Heart left ventricle (tissue), 16 donors: Measurements from ENCODE around the gene DAAM1. TPM values are rescaled to one million over a fixed set of nuclear protein-coding genes. Genes with fewer than 3 reads are reported as not detected.

Source experiments
- ATAC-seq, 4 donors: fragments of 200-7000 bp; cut with Tn5 transposase; one replicate each; pipeline ENCODE4 v1.9.1; 2020 to 2022; ENCODE audit warnings: moderate library complexity in 4 of 4, mild to moderate bottlenecking in 3 of 4, moderate number of reproducible peaks in 1 of 4
- DNase-seq, 5 donors: peaks; one replicate each; pipeline ENCODE4 v3.0.0-alpha.2; 2020
- H3K27ac ChIP-seq, 12 donors: fragments of 200-600 bp; sonication (generic) in 4 of 12; one replicate each; pipeline versions ENCODE4 v1.5.0 to v1.8.0; 2016 to 2022; ENCODE audit warnings: mild to moderate bottlenecking in 2 of 12
- H3K27me3 ChIP-seq, 9 donors: fragments of 200-600 bp; sonication (generic) in 2 of 9; one replicate each; pipeline versions ENCODE4 v1.5.1 to v1.8.0; 2016 to 2022; ENCODE audit warnings: mild to moderate bottlenecking in 3 of 9
- H3K36me3 ChIP-seq, 9 donors: fragments of 200-600 bp; sonication (generic) in 2 of 9; one replicate each; pipeline versions ENCODE4 v1.5.0 to v1.8.0; 2018 to 2022; ENCODE audit warnings: mild to moderate bottlenecking in 2 of 9
- H3K4me1 ChIP-seq, 12 donors: fragments of 200-600 bp; sonication (generic) in 4 of 12; one replicate each; pipeline versions ENCODE4 v1.5.0 to v1.8.0; 2016 to 2022; ENCODE audit warnings: mild to moderate bottlenecking in 3 of 12
- H3K4me3 ChIP-seq, 12 donors: fragments of 200-600 bp; sonication (generic) in 4 of 12; one replicate each; pipeline versions ENCODE4 v1.5.0 to v1.8.0; 2017 to 2022; ENCODE audit warnings: mild to moderate bottlenecking in 9 of 12, moderate library complexity in 4 of 12
- H3K9me3 ChIP-seq, 12 donors: fragments of 200-600 bp; sonication (generic) in 4 of 12; one replicate each; pipeline versions ENCODE4 v1.5.0 to v1.8.0; 2016 to 2022; ENCODE audit warnings: mild to moderate bottlenecking in 1 of 12
- CTCF ChIP-seq, 12 donors: fragments of 200-600 bp; sonication (generic) in 4 of 12; IDR thresholded peaks; one replicate each; pipeline versions ENCODE4 v1.5.0 to v1.8.0; 2018 to 2022; ENCODE audit warnings: antibody characterized with exemption in 12 of 12, mild to moderate bottlenecking in 5 of 12
- POLR2A ChIP-seq, 2 donors: fragments of 450-650 bp; IDR thresholded peaks; one replicate each; pipeline ENCODE4 v1.6.1; 2017; ENCODE audit warnings: antibody characterized with exemption in 2 of 2, mild to moderate bottlenecking in 2 of 2, moderate library complexity in 2 of 2
- WGBS, 4 donors: extraction: QIAGEN DNeasy Blood & Tissue Kit in 2 of 4; methylation state at CpG; one replicate each; pipeline versions ENCODE4 v1.1.5 to v1.1.7; 2013 to 2018; 5-methylcytosine and 5-hydroxymethylcytosine counted together
- intact Hi-C, 10 donors: fragments of 100-400 bp; cut with DNase I; formaldehyde crosslinking; loops; one replicate each; pipeline versions ENCODE4 v1.11.1 to v1.14.2; 2022
- polyA plus RNA-seq, 2 donors: library from polyadenylated mRNA; stranded (reverse); fragments of 200-250 nt; gene quantifications; one replicate each; pipeline ENCODE4 v1.2.3, GENCODE V29; 2013
- total RNA-seq, 9 donors: library from RNA; depleted of rRNA in 2 of 9; stranded (reverse); fragments of >200 nt in 2 of 9; fragmentation: NEBNext Ultra II Directional in 3 of 9; extraction: Animal tissue kit (Norgen Biotek cat#: 25700) in 3 of 9; gene quantifications; one replicate each; pipeline versions ENCODE4 v1.1.0 to v1.2.4, GENCODE V29; 2016 to 2023
- donor health status: ischemic (EF 13 %, LVEDD 7.1; RV severe dilation, severe dysfunction).
- donor health status: healthy with polysubstance abuse.
- donor health status: DM: no; HTN: yes; CAD: no.
- donor health status: DM: no; HTN: no; CAD: no.
- donor health status: ischemic (EF 25% LVEDD 6.9; RV normal size, moderate dysfunction).
- donor health status: ischemic (EF 25% LVEDD 5.7; RV mildly dilated, moderate dysfunction).
- donor health status: healthy.
- donor health status: DM: yes; HTN: yes; CAD: no.
- donor health status: ischemic (EF 35%, LVEDD 5.7; RV mildly dilated, moderate dysfunction).
- donor health status: nonischemic (EF 11% LVEDD 7.7; RV severe dilation, severe dysfunction).
- donor health status: DM: yes; HTN: yes; CAD: no.
- donor health status: PGD.
- donor health status: ischemic (EF 29% LVEDD 5.4; RV normal size, mild dysfunction).
- donor health status: nonischemic (EF 23%, LVEDD 6.1; RV moderate dilation, normal function).

DAAM1 gene
- total and polyA plus RNA-seq, 11 donors = 18.2 to 92.6 (median 67.2) TPM

GRCh38 chr14:59355091-59355490, 166.6 kb downstream of the DAAM1 start:
- Histone ChIP-seq H3K4me1 (peaks cover 0 to 49% (median 28%) of the 10 kb centered on the region in 12 donors), H3K27ac (peak overlapping the region in 10 of 12 donors; percentile 4 to 69 (median 48)), H3K27me3 (no peaks in the 10 kb centered on the region), H3K9me3 (no peaks in the 10 kb centered on the region), H3K36me3 (peaks cover 0 to 90% (median 61%) of the 10 kb centered on the region in 9 donors), H3K4me3 (no peak overlapping the region)
- WGBS, 4 donors = 74 to 82% (median 81%) methylated on average over 3 of the region's 3 CpGs
- no peak for TF ChIP-seq POLR2A (IDR thresholded peaks at IDR 0.05)
- no peak for TF ChIP-seq CTCF (IDR thresholded peaks at IDR 0.05)
- no peak for DNase-seq
- intact Hi-C loops = no loop called here
- ATAC-seq = no peak

- no peak for ATAC-seq
Observed at GRCh38 chr14:59356312-59356711, 167.8 kb downstream of the DAAM1 start.

GRCh38 chr14:59356767-59357166, 168.3 kb downstream of the DAAM1 start:
- Histone ChIP-seq H3K4me1 (peaks cover 0 to 65% (median 41%) of the 10 kb centered on the region in 12 donors), H3K36me3 (peaks cover 0 to 80% (median 48%) of the 10 kb centered on the region in 9 donors)
- TF ChIP-seq POLR2A (IDR thresholded peaks at IDR 0.05) (no peak), CTCF (IDR thresholded peaks at IDR 0.05) (no peak)

More at GRCh38 chr14:59356312-59356711, 167.8 kb downstream of the DAAM1 start:
- Histone ChIP-seq H3K27me3 (no peaks in the 10 kb centered on the region), H3K4me3 (no peak overlapping the region), H3K36me3 (peaks cover 0 to 85% (median 52%) of the 10 kb centered on the region in 9 donors), H3K27ac (peak overlapping the region in 6 of 12 donors; percentile 13 to 91 (median 86)), H3K4me1 (peaks cover 0 to 61% (median 37%) of the 10 kb centered on the region in 12 donors), H3K9me3 (no peaks in the 10 kb centered on the region)
- TF ChIP-seq CTCF (IDR thresholded peaks at IDR 0.05) (no peak), POLR2A (IDR thresholded peaks at IDR 0.05) (no peak)
- 66 to 72% (median 68%) methylated on average over 2 of the region's 2 CpGs for WGBS, 4 donors
- no peak for DNase-seq
- intact Hi-C loops = no loop called here

GRCh38 chr14:59358102-59358501, 169.6 kb downstream of the DAAM1 start:
- H3K9me3 ChIP-seq = no peaks in the 10 kb centered on the region
- peak; percentile 92 to 97 (median 93) for ATAC-seq
- DNase-seq = peak; percentile 62 to 88 (median 76)
- peaks cover 0 to 77% (median 50%) of the 10 kb centered on the region in 12 donors for H3K4me1 ChIP-seq
- WGBS, 4 donors = 42 to 57% (median 50%) methylated on average over 1 of the region's 1 CpG
- H3K27me3 ChIP-seq = no peaks in the 10 kb centered on the region
- intact Hi-C loops = no loop called here
- no peak overlapping the region for H3K4me3 ChIP-seq
- TF ChIP-seq POLR2A (IDR thresholded peaks at IDR 0.05) = no peak
- TF ChIP-seq CTCF (IDR thresholded peaks at IDR 0.05) = no peak
- peak overlapping the region; percentile 39 to 93 (median 84) for H3K27ac ChIP-seq
- peaks cover 0 to 69% (median 36%) of the 10 kb centered on the region in 9 donors for H3K36me3 ChIP-seq

More at GRCh38 chr14:59356767-59357166, 168.3 kb downstream of the DAAM1 start:
- intact Hi-C loops = no loop called here
- no peaks in the 10 kb centered on the region for H3K27me3 ChIP-seq
- H3K27ac ChIP-seq = peak overlapping the region in 8 of 12 donors; percentile 67 to 91 (median 84)
- WGBS, 4 donors = 78 to 84% (median 81%) methylated on average over 3 of the region's 3 CpGs
- ATAC-seq (no peak), DNase-seq (no peak)
- no peak overlapping the region for H3K4me3 ChIP-seq
- H3K9me3 ChIP-seq = no peaks in the 10 kb centered on the region
